Measurements from ENCODE around the gene SLC50A1.
A peak's percentile ranks its signal among the peaks of the same experiment; 100 is the strongest.
"Not testable (repeated sequence)": the region's sequence is repeated elsewhere in the genome, so short reads cannot be mapped to it uniquely, and the experiment has no call there.

The SLC50A1 gene

DNA sequence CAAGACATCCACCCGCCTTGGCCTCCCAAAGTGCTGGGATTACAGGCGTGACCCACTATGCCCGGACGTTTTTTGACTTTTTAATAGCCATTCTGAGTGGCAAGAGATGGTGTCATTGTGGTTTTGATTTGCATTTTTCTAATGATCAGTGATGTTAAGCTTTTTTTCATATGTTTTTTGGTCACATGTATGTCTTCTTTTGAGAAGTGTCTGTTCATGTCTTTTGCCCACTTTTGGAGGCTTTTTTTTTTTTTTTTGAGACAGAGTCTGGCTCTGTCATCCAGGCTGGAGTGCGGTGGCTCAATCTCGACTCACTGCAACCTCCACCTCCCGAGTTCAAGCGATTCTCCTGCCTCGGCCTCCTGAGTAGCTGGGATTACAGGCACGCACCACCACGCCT lies 29.0 kb downstream of the SLC50A1 start:
- H3F3A ChIP-seq (ENCODE audit: insufficient read depth); H3K4me2 ChIP-seq (ENCODE audit: low read depth, low read length, poor library complexity, severe bottlenecking); H3K27ac ChIP-seq (ENCODE audit: low read depth, low read length); H3K36me3 ChIP-seq (ENCODE audit: low read length); H3K27me3 ChIP-seq (ENCODE audit: low read length); H3K9ac ChIP-seq (ENCODE audit: low read length); H3K4me3 ChIP-seq (ENCODE audit: insufficient read depth, low read length, poor library complexity, severe bottlenecking); H3K9me3 ChIP-seq (ENCODE audit: insufficient read depth, low read length); H4K20me1 ChIP-seq (ENCODE audit: low read depth, low read length); H3K9me2 ChIP-seq (replicated peaks; ENCODE audit: insufficient read depth, low read length); H2AFZ ChIP-seq (ENCODE audit: low read depth, low read length, severe bottlenecking); H3K79me2 ChIP-seq (ENCODE audit: insufficient read depth, low read length): not testable (repeated sequence)

- Histone ChIP-seq H4K20me1 (ENCODE audit: low read depth, low read length) (no peaks in the 10 kb centered on the region), H3F3A (ENCODE audit: insufficient read depth) (no peaks in the 10 kb centered on the region), H2AFZ (ENCODE audit: low read depth, low read length, severe bottlenecking) (no peak overlapping the region), H3K9me2 (replicated peaks; ENCODE audit: insufficient read depth, low read length) (no peaks in the 10 kb centered on the region), H3K4me3 (ENCODE audit: insufficient read depth, low read length, poor library complexity, severe bottlenecking) (no peak overlapping the region), H3K36me3 (ENCODE audit: low read length) (no peaks in the 10 kb centered on the region), H3K4me2 (ENCODE audit: low read depth, low read length, poor library complexity, severe bottlenecking) (no peak overlapping the region), H3K9ac (ENCODE audit: low read length) (no peak overlapping the region), H3K27ac (ENCODE audit: low read depth, low read length) (no peak overlapping the region), H3K79me2 (ENCODE audit: insufficient read depth, low read length) (no peaks in the 10 kb centered on the region), H3K9me3 (ENCODE audit: insufficient read depth, low read length) (no peaks in the 10 kb centered on the region), H3K27me3 (ENCODE audit: low read length) (no peaks in the 10 kb centered on the region)
- TF ChIP-seq CTCF (IDR thresholded peaks at IDR 0.05; ENCODE audit: insufficient read depth, low read length, poor library complexity, severe bottlenecking) (no peak), EZH2phosphoT487 (conservative IDR thresholded peaks at IDR 0.05; ENCODE audit: low read length) (no peak)
Observed at GRCh38 chr1:155166051-155166470, 30.4 kb downstream of the SLC50A1 start.

GRCh38 chr1:155166471-155167165 lies 31.0 kb downstream of the SLC50A1 start:
- Histone ChIP-seq H4K20me1 (ENCODE audit: low read depth, low read length) (no peaks in the 10 kb centered on the region), H3K4me3 (ENCODE audit: insufficient read depth, low read length, poor library complexity, severe bottlenecking) (no peak overlapping the region)

More at GRCh38 chr1:155166471-155167165, 31.0 kb downstream of the SLC50A1 start:
- Histone ChIP-seq H3K9me2 (replicated peaks; ENCODE audit: insufficient read depth, low read length) (no peaks in the 10 kb centered on the region), H3K4me2 (ENCODE audit: low read depth, low read length, poor library complexity, severe bottlenecking) (peak overlapping the region; percentile 11), H3K9me3 (ENCODE audit: insufficient read depth, low read length) (no peaks in the 10 kb centered on the region), H2AFZ (ENCODE audit: low read depth, low read length, severe bottlenecking) (peak overlapping the region; percentile 85), H3K79me2 (ENCODE audit: insufficient read depth, low read length) (no peaks in the 10 kb centered on the region), H3K36me3 (ENCODE audit: low read length) (no peaks in the 10 kb centered on the region), H3K27ac (ENCODE audit: low read depth, low read length) (no peak overlapping the region), H3F3A (ENCODE audit: insufficient read depth) (no peaks in the 10 kb centered on the region; the same call in 1 of the 2 replicates), H3K27me3 (ENCODE audit: low read length) (no peaks in the 10 kb centered on the region), H3K9ac (ENCODE audit: low read length) (no peak overlapping the region)
- TF ChIP-seq CTCF (IDR thresholded peaks at IDR 0.05; ENCODE audit: insufficient read depth, low read length, poor library complexity, severe bottlenecking), result no peak
- no peak for TF ChIP-seq EZH2phosphoT487 (conservative IDR thresholded peaks at IDR 0.05; ENCODE audit: low read length)
